HG03066 (cell line): Measurements from ENCODE around the gene KIFC1.

Experiments used
- ATAC-seq: cut with Tn5 transposase; IDR thresholded peaks from one replicate; pipeline ENCODE4 v1.9.1; 2021; ENCODE audit warnings: low read depth; ENCODE audit not compliant: unreplicated experiment

Gene KIFC1

DNA sequence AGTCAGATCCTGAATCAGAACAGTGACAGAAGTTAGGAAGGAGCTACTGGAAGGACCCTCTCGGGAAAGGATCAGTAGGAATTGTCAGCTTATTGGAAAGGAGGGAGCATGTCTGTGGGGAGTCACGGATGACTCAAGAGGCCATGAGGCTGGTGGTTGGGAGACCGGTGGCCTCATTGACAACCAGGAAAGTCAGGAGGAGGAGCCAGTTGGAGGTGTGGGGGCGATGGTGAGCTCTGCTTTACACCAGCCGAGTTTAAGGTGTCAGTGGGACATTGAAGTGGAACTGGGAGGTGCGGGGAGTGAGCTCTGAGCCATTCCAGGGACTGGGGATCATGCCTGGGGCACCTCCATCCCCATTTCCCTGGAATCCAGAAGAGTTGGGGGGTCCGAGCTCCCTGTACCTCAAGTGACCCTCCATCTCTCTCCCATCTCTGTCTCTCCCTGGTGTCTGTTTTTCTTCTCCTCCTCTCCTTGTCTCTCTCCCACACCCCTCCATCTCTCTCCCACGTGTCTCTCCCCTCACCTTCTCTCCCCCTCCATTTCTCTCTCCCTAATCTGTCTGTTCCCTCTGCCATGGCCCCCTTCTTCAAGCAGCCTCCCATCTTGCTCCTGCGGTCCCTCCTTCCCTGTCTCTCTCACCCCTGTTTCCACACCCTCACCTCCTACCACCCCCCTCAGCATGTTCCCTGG, 48.5 kb downstream of the KIFC1 start:
- no peak for ATAC-seq

DNA sequence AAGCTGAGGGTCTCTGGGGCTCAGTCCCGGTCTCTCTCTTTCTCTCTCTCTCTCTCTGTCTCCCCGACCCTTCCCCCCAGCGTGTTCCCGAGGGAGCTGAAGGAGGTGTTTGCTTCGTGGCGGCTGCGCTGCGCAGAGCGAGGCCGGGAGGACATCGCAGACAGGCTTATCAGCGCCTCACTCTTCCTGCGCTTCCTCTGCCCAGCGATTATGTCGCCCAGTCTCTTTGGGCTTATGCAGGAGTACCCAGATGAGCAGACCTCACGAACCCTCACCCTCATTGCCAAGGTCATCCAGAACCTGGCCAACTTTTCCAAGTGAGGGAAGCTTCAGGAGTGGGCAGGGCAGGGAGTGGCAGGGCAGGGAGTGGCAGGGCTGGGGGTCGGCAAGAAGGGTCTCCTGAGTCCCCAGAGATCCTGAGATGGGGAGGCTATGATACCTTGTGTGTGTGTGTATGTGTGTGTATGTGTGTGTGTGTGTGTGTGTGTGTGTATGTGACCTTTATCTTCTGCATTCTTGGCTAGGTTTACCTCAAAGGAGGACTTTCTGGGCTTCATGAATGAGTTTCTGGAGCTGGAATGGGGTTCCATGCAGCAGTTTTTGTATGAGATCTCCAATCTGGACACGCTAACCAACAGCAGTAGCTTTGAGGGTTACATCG, 49.2 kb downstream of the KIFC1 start:
- no peak for ATAC-seq

DNA sequence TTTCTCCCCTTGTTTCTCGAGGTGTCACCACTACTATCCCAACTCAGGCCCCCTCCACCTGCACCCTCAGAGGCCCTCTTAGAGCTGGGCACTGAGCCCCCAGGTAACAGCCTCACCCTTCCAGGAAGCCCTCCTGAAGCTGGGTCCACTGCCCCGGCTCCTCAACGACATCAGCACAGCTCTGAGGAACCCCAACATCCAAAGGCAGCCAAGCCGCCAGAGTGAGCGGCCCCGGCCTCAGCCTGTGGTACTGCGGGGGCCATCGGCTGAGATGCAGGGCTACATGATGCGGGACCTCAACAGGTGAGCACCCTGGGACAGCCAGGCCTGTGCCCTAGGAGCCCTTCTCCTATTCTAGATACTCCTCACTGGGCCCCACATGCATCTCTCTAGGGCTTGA, 49.8 kb downstream of the KIFC1 start:
- ATAC-seq: no peak

DNA sequence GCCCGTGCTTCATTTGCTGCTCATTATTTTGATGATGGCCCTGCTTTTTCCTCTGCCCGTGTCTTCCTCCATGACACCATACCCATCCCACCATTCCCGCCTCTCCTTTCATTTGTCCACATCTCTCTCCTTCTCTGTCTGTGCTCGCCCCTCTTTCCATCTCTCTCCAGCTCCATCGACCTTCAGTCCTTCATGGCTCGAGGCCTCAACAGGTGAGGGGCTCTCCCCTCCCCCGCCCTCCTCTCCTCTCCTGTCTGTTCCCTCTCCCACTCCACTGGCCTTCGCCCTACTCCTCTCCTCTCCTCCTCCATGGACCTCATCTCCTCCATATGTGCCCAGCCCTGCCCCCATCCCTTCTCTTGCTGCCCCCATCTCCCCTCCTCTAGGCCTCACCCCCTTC, 50.7 kb downstream of the KIFC1 start:
- no peak for ATAC-seq

DNA sequence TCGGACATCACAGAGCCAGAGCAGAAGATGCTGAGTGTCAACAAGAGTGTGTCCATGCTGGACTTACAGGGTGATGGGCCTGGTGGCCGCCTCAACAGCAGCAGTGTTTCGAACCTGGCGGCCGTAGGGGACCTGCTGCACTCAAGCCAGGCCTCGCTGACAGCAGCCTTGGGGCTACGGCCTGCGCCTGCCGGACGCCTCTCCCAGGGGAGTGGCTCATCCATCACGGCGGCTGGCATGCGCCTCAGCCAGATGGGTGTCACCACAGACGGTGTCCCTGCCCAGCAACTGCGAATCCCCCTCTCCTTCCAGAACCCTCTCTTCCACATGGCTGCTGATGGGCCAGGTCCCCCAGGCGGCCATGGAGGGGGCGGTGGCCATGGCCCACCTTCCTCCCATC, 51.4 kb downstream of the KIFC1 start:
- ATAC-seq: no peak

DNA sequence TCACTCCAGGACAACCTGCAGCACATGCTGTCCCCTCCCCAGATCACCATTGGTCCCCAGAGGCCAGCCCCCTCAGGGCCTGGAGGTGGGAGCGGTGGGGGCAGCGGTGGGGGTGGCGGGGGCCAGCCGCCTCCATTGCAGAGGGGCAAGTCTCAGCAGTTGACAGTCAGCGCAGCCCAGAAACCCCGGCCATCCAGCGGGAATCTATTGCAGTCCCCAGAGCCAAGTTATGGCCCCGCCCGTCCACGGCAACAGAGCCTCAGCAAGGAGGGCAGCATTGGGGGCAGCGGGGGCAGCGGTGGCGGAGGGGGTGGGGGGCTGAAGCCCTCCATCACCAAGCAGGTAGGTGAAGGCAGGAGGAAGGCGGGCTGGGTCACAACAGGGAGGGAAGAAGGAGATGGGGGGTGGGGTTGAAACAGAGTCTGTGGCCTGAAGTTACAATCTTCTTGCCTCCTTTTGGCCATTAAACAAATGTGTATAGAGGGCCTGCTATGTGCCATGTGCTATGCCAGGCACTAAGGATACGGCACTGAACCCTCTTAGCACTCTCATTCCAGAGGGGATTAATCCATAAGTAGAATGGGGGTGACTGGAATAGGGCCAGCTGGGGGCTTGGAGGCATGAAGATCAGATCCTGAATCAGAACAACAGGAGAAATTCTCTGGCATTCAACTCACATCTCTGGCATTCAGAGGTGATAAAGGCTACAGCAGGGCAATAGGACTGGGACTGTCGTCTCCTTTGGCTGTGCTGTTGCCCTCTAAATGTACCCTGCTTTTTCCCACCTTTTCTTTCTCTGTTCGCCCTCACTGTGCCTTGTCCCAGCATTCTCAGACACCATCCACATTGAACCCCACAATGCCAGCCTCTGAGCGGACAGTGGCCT, 52.2 kb downstream of the KIFC1 start:
- no peak for ATAC-seq

DNA sequence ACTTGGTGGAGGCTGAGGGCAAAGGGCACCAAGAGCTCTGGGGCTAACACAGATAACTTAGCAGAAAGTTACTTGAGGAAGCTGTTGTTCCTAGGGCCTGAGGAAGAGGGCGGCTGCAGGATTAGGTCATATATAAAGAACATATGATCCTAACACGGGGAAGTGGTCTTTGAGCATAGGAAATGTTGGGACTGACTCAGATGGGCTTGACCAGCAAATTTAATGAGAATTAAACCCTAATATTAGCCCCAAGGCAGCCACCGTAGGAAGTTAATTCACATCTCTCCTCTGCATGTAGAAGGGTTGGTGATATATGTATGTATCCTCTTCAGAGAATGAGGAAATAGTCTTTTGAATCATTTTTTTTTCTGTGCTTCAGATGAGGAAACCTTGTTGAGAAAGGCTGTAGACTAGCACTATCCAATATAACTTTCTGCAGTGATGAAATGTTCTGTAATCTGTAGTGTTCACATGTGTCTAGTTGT, 53.5 kb downstream of the KIFC1 start:
- ATAC-seq: no peak

DNA sequence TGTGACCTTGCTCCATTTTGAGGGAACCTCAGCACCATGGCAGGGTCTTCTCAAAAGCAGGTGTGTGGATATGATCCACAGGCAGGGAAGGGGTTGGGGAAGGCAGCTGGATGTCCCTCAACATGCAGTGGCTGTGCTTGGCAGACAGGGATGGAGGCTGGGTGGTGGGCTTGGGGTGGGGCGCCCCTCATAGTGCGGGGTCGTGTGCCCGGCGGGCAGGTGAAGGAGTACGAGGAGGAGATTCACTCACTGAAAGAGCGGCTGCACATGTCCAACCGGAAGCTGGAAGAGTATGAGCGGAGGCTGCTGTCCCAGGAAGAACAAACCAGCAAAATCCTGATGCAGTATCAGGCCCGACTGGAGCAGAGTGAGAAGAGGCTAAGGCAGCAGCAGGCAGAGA, 54.7 kb downstream of the KIFC1 start:
- ATAC-seq: no peak

DNA sequence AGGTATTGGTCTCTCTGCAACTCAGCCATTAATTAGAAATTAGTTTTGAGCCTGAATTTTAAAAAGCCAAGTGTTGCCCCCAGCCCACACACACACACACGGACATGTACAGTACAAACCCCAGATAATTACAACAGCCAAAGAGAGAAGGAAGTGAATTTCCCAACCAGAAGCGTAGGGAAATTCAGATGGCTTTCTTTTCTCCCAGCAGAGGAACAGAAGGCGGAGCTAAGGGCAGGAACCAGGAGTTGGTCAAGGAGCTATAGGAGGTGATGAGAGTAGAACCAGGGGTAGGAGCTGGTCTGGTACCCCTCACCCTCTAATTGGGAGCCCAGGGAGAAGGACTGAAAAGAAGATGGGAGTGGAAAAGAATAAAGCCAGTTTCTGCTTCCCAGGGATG, 58.8 kb downstream of the KIFC1 start:
- no peak for ATAC-seq

DNA sequence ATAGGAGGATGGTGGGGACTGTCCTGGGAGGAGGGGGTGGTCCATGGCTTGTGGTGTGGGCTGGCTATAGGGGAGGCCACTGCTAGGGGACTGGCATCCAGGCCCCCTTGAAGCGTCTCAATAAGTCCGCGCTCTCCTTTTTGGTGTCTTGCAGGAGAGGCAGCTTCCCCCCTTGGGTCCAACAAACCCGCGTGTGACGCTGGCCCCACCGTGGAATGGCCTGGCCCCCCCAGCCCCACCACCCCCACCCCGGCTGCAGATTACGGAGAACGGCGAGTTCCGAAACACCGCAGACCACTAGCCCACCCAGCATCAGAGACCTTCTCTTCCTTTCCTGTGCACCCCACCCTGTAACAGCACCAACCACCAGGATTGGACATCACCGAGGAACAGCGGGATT, 60.0 kb downstream of the KIFC1 start:
- no peak for ATAC-seq

DNA sequence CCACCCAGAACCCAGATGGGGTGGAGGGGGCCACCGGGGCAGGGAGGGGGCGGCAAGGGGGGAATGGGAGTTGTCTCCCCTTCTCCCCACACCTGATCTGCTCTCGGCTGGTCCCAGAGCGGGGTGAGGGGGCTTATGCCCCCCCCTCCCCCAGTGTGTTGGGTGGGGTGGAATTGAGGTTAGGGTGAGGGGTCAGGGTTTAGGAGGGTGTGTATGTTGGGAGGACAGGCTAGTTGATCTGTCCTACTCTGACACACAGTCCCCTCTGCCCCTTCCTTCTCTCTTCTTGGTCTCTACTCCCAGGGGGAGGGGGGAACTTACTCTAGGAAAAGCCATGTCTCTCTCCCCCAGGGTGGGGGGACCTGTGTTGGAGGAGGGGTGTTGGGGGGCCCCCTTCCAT, 60.9 kb downstream of the KIFC1 start:
- no peak for ATAC-seq

DNA sequence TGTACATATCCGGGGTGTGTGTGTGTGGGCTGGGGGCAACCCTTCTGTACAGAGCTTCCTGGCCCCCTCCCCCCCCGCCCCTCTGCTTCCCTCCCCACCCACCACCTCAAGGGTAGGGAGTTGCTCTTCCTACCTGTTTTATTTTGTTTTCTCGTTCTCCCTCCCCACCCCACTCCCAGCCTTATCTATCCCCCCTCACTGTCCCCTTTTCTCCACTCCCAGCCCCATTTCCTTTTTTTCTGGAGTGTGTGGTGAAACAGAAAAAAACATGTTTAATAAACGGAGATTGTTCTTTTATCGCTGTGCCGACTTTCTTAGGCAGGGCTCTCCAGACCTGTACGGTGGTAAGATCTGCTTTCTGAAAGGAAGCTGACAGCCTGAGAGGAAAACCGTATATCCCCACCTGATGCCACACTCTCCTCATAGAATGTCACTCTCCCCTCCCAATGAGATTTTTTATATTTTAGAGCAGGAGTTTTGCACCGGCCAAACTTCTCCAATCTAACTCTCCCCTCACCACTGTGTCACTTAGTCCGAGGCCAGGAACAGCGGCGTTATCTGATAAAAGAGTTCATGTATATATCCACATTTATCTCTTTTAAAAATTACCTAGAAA, 61.9 kb downstream of the KIFC1 start:
- ATAC-seq: no peak

DNA sequence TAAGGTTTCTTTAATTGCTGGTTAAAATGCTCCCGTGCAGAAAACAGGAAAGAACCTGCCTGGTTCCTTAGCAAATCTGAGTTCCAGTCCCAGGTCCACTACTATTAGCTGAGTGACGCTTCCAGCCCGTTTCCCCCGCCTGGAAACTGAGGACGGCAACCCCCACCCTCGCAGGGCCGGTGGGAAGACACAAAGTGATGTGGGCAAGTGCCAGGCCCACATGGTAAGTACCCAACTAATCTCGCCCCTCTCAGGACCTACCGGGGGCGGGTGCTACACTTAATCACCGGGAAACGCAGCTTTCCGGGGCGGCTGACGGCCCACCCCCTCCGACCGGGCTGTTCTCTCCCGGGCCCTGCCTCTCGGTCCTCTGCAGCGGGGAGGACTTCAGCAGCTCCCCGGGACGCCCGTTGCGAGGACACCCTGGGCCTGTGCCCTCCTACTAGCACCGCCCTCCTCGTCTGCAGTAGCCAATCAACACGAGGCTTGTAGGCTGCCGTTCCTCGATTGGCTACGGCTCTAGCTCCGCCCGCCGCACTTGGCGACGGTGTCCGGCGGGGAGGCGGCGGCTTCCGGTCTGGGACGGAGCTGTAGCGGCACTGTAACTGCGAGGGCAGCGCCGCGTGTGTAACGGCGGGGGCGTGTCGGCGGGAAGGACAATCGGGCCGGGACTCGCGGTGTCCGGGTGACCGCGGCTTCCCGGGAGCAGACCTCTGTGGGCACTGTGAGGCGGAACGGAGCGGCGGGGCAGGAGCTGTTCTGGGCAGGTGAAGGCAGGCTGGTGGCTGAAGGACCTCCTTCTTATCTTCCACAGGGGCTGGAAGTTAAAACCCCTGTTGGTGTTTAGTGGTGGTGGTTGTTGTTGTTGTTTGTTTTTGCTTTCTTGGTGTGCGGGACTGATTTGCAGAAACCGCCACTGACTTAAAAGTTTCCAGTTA, 62.7 kb downstream of the KIFC1 start, which contains the start of gene ZBTB9:
ZBTB9 (plus strand) TSS at position 568 of the 938 bp plus-strand sequence. CDS start 525 bp downstream, outside the sequence.
- ATAC-seq: peak; percentile 99

DNA sequence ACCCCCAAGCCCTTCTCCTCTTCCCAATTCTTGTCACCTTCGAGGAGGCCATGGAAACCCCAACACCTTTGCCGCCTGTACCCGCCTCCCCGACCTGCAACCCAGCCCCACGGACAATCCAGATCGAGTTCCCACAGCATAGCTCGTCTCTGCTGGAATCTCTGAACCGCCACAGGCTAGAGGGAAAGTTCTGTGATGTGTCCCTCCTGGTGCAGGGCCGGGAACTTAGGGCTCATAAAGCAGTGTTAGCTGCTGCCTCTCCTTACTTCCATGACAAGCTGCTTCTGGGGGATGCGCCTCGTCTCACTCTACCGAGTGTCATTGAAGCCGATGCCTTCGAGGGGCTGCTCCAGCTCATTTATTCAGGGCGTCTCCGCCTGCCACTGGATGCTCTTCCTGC, 63.4 kb downstream of the KIFC1 start:
- ATAC-seq: no peak

DNA sequence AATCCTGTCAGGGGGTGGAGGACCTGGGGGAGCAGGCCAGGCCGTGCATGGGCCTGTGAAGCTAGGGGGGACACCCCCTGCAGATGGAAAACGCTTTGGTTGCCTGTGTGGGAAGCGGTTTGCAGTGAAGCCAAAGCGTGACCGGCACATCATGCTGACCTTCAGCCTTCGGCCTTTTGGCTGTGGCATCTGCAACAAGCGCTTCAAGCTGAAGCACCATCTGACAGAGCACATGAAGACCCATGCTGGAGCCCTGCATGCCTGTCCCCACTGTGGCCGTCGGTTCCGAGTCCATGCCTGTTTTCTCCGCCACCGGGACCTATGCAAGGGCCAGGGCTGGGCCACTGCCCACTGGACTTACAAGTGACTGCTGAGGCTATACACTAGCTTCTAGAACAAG, 64.5 kb downstream of the KIFC1 start:
- no peak for ATAC-seq

DNA sequence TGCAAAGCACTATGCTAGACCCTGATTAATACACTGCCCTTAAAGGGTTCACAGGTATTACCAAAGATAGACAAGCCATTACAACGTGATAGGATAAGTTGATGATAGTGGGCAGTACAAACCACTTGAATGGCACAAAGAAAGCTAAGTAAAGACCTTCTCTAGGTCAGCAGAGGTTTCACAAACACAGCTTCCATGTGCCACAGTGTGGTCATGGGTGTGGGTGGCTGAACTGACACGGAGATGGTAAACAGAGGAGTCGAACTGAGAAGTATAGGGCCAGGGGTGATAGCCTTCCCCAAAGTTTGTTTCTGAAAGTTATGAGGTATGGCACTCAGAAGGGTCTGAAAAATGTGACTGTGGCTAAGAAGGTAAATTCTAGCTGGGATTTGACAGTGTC, 67.1 kb downstream of the KIFC1 start:
- ATAC-seq: no peak

DNA sequence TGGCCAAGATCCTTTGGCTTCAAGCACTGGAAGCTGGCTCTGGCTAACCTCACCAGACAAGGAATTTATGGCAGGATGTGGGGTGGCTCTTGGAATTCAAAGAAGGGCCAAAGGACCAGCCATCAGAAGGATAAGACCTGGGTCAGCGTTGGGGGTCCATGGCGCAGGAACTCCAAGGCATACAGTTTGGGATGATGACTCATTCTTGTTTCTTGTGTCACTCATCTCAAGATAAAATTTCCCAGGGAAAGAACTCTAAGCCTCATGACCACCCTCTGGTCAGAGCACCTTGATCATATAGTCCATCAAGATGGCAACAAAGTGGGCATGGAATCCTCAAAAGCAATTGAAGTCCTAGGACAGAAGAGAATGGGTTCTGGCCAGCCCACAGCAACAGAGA, 67.6 kb downstream of the KIFC1 start:
- no peak for ATAC-seq
